Measurements from ENCODE around the gene LRRC26.
"Not testable (repeated sequence)": the region's sequence is repeated elsewhere in the genome, so short reads cannot be mapped to it uniquely, and the experiment has no call there.

LRRC26 gene

DNA sequence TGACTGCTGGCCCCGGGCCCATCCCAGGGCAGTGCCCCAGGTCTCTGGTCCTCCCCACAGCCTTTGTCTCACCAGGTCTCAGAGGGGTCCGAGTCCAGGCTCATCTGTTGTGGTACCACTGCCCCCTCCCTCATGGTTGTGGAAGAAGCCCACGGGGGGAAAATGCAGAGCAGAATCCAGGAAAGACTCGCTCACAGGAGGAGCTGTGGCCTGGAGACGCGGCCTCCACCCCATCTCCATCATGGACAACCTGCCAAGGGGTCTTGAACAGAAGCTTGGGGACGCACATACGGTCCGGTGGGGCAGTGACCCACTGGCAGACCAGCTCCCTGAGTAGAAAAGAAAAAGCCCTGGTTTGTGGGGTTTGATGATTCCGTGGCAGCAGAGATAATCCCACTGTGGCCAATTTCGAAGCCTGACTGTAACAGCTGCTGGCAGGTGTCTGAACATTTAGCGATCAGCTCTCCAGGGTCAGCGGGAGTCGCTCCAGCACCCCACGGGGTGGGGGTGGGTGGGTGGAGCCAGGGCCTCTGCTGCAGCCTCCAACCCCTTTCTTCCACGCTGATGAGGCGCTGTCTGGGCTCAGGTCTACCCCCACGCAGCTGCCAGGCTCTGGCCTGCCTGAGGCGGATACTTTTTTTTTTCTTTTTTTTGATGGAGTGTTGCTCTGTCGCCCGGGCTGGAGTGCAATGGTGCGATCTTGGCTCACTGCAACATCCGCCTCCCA, 32.8 kb downstream of the LRRC26 start:
- DNase-seq (ENCODE audit: low read depth in 2 of 2): no peak

DNA sequence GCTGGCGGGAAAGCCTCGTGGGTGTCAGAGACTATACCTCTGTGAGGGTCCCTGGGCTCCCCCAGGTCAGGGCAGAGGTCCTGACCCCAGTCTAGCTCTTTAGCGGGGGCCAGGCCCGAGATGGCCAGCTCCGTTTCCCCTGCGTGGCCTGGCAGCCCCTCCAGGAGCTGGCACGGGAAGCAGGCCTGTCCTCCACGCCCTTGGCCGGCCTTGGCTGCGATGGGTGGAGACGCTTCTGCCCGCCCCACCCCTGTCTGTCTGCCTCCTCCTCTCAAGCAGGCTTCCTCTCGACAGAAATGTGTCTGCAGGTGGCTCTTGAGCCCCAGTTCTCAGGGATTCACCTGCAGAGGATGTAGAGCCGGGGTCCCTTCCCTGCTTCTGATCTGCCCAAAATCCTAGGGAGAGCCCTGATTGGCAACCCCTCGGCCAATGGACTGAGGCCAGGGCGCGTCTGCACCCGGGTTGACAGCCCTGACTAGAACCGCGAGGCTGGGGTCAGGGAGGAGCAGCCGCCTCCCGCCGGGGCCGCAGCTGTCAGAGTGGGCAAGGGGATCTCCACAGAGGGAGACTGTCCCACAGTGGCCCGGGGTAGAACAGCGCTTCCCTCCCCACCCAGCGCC, 33.5 kb downstream of the LRRC26 start:
- no peak for DNase-seq (ENCODE audit: low read depth in 2 of 2)

DNA sequence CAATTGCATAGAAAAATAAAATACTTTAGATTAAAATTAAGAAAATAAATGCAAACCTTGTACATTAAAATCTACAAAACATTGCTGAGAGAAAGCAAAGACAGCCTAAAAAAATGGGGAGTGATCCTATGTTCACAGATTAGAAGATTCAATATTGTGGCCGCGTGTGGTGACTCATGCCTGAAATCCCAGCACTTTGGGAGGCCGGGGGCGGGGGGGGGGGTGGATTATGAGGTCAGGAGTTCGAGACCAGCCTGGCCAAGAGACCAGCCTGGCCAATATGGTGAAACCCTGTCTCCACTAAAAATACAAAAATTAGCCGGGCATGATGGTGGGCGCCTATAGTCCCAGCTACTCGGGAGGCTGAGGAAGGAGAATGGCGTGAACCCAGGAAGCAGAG, 34.7 kb downstream of the LRRC26 start:
- not testable (repeated sequence) for DNase-seq (ENCODE audit: low read depth in 2 of 2)

DNA sequence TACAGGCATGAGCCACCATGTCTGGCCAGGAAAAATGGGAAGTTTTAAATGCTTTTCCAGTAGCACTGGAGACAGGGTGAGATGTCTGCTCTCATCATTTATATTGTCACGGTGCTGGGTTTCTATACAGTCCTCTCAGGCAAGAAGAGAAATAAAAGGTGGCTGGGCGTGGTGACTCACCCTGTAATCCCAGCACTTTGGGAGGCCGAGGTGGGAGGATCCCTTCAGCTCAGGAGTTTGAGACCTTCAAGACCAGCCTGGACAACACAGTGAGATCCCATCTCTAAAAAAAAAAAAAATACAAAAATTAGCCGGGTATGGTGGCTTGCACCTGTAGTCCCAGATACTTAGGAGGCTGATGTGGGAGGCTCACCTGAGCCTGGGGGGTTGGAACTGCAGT, 35.7 kb downstream of the LRRC26 start:
- no peak for DNase-seq (ENCODE audit: low read depth in 2 of 2)

DNA sequence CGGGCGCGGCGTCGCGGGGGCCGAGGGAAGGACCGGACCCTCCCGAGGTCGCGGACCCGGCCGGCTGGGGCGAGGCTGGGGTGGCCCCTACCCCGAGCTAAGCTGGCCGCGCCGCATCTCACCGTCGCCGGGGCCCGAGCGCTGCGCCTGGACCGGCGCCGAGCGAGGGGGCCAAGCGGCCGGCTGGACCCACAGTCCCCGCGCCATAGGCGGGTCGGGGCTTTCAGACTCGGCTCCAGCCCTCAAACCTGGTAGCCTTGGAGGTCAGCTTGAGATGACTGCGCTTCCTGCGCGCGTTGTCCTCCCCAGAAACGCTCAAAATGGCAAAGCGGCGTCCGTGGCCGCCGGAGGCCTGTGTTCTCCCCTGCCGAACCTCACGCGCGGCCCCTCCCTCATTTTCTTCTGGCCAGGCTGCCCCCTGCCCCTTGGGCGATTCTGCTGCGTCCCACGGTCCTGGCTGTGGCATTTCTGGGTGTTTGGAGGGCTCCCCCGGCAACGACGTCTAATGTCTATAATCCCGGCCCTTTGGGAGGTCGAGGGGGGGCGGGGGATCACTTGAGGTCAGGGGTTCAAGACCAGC, 39.6 kb downstream of the LRRC26 start:
- DNase-seq (ENCODE audit: low read depth in 2 of 2): no peak

DNA sequence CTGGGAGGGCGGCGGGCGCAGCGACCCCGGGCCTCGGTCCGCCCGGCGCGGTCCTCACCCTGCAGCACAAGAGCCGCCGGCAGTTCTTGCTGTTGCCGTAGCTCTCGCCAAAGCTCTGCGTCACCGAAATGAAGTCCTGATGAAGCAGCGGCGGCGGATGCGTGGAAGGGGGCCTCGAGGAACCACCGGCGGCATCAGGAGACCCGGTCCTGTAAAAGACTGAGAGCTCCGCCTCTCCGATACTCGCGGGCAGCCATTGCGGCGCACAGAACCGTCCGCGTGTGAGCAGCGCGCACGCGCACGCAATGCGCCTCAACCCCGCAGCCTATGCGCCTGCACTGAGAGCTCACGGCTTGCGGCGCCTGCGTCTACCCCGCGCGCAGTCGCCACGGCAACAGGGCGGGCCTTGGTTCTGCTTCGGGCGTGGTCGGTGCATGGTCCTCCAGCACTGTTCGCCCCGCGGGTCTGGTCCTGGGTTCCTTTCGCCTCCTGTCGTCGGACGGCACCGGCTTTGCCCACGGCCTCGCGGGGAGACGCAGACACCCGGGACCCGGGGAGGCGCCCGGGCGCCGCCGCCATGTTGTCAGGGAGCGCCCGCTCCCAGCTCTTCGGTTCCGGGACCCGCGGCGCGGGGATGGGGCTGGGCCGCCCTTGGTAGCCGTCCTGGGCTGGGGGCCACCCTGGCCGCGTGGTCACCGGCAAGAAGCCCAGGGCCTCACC, 40.2 kb downstream of the LRRC26 start:
- DNase-seq (ENCODE audit: low read depth in 2 of 2): peak; percentile 80 to 82

DNA sequence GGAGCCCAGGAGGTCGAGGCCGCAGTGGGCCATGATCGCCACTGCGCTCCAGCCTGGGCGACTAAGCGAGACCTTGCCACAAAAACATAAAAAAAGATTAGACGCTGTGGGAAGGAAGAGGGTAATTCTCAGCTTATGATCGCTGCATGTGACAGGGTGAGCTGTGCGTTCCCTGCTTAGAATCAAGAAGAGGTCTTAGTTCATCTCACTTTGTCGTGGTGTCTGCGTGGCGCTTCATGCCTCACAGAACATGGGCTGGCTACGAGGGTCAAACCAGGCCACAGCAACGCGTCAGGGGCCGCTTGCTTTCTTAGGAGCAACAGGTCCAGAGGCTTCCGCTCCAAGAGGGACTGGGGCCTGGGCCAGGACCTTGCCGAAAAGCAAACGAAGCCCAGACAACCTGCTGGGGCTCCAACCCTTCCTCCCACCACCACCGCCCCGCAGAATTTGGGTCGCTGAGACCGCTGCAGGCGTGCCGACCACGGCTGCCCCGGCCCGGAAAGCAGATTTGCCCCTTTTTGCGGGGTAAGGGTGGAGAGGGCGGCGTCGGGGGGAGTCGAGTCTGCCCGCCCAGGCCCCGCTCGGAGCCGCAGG, 40.9 kb downstream of the LRRC26 start:
- DNase-seq (ENCODE audit: low read depth in 2 of 2): no peak

DNA sequence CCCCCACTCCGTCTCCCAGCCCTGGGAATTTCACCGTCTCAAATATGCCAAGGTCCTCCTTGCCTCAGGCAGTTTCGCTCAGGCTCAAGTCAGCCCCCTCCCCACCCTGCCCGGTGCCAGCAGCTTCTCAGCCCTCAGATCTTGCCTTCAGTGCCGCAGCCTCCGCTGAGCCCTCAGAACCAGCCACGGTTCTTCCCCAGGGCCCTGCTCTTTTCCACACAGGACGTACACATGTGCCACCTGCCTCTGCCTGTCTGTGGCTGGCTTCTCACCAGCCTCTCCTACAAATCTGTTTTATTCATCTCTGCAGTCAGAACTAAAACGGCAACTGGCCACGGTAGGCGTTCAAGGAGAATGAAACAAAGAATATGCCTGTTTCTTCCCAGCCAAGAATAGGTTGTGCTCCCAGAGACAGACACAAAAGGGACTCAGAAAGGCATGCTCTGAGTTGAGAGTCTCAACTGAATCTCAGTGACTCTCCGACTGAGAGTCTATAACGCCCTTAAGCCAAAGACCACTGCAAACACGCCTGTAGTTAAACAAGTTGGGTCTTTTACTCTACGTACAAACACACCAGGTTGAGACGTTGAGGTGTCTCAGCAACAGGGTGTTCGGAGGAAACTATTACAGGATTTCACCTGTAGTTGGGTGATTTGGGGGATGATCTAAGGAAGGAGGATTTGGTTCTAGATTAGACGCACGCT, 41.5 kb downstream of the LRRC26 start:
- DNase-seq (ENCODE audit: low read depth in 2 of 2): no peak

DNA sequence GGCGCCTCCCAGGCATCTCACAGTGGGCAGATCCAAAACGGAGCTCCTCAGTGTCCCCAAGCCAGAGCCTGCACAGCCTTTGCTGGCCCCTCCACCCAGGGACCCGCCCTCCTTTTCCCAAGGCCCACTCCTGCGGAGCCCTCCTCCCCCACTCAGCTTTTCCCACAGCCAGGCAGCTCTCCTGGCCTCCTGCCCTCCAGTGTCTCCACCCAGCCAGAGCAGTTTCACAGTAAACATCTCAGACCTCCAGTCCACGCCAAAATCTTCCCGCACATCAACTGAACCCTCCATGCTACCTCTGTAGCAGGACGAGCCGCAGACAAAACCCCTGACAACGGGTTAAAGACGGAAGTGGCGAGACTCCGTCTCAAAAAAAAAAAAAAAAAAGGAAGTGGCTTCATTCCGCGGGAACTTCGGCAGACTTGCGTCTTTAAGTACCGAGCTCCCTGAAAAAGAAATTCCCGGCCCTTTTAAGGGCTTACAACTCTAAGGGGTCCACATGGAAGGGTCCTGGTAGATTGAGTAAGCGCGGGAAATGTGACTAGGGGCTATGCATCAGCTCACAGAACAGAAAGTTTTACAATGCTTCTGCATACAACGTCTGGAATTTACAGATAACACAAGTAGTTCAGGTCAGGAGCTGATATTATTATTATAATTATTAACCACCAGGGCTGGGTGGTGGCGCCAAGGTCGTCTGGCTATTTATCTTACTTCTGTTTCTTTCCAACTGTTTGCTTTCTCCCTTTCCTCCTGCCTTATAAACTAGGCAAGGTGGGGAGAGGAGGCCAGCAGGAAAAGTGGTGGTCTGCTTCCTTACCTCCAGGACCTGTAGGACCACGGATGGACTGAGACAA, 42.3 kb downstream of the LRRC26 start:
- no peak for DNase-seq (ENCODE audit: low read depth in 2 of 2)

DNA sequence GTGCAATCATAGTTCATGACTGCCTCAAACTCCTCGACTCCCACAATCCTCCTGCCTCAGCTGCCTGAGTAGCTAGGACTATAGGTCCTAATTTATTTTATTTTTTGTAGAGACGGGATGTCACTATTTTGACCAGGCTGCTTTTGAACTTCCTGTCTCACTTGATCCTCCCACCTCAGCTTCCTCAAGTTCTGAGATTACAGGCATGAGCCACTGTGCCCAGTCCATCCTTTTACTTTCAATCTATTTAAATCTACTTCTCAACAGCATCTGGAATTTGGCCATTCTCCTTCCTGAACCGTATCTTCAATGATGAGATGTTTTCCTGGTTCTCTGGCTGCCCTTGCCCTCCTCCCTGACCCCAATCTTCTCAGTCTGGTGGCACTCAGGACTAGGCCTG, 43.1 kb downstream of the LRRC26 start:
- no peak for DNase-seq (ENCODE audit: low read depth in 2 of 2)

DNA sequence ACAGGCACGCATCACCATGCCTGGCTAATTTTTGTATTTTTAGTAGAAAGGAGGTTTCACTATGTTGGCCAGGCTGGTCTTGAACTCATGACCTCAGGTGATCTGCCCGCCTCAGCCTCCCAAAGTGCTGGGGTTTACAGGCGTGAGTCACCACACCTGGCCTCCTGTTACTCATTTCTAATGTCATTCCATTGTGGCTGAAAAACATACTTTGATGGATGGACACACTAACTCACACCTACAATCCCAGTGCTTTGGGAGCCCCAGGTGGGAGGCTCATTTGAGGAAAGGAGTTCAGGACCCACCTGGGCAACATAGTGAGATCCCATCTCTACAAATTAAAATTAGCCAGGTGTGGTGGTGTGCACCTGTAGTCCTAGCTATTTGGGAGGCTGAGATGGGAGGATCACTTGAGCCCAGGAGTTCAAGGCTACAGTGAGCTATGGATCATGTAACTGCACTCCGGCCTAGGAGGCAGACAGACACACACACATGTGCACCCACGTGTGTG, 45.8 kb downstream of the LRRC26 start:
- not testable (repeated sequence) for DNase-seq (ENCODE audit: low read depth in 2 of 2)

DNA sequence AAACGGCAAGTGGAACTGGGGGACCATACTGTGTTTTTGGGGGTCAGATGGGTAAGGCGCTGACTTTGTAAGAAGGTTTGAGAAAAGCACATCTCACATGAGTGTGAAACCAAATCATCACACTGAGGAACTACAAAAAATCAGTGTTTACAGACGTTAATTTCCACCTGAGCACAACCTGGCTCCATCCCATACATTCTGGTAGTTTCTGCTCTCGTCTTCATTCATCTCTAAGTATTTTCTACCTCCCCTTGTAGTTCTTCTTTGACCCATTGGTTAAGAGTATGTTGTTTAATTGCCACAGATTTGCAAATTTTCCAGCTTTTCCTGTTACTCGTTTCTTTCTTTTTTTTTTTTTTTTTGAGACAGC, 46.4 kb downstream of the LRRC26 start:
- DNase-seq (ENCODE audit: low read depth in 2 of 2): no peak

DNA sequence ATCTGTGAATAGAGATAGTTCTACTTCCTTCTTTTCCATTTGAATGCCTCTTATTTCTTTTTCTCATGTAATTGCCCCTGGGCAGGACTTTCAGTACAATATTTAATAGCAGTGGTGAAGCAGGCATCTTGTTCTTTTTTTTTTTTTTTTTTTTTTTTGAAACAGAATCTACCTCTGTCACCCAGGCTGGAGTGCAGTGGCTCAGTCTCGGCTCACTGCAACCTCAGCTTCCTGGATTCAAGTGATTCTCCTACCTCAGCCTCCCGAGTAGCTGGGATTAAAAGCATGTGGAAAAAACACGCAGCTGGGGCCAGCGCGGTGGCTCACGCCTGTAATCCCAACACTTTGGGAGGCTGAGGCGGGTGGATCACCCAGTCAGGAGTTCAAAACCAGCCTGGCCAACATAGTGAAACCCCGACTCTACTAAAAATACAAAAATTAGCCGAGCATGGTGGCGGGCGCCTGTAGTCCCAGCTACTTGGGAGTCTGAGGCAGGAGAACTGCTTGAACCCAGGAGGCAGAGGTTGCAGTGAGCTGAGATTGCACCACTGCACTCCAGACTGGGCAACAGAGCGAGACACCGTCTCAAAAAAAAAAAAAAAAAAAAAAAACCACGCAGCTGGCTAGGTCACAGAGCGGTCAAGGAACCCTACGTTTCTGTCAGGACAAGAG, 46.9 kb downstream of the LRRC26 start:
- DNase-seq (ENCODE audit: low read depth in 2 of 2): not testable (repeated sequence)

DNA sequence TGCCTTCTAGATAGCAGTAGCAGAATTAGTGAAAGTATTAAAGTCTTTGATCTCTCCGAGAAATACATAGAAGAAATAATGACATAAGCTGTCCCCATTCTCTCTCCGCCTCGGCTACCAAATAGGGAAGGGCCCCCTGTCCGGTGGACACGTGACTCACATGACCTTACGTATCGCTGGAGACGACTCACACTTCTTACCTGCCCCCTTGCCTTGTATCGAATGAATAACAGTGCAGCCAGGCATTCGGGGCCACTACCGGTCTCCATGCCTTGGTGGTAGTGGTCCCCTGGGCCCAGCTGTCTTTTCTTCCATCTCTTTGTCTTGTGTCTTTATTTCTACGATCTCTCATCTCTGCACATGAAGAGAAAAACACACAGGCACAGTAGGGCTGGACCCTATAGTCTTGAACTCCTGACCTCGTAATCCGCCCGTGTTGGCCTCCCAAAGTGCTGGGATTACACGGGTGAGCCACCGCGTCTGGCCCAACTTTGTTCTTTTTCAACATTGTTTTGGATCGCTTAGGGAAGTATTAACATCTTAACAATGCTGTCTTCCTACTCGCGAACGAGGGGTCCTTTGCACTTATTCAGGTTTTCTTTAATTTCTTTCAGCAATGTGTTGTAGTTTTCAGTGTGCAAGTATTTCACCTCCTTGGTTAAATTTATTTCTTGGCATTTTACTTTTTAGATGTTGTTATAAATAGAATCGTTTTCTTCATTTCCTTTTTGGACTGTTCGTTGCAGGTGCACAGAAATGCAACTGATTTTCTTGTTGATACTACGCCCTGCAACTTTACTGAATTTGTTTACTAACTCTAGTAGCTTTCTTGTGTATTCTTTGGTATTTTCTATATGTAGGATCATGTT, 47.7 kb downstream of the LRRC26 start:
- DNase-seq (ENCODE audit: low read depth in 2 of 2): not testable (repeated sequence)

All from stimulated activated CD8-positive, alpha-beta memory T cell treated with anti-CD3 and anti-CD28 coated beads, Interleukin-15, amount 100 ng/mL, for 4 hours (primary cell).